ENCODE measurements around the gene LRCH2. TPM values are rescaled to one million over a fixed set of nuclear protein-coding genes. Genes with fewer than 3 reads are reported as not detected.

LRCH2 gene
- total and polyA plus RNA-seq, 9 of the 15 experiments (the other 6 are each of a cell fraction or from before 2014, with no cell fraction given): 1.4 to 7.2 (median 2.9) TPM

- no peak overlapping the region for H2AFZ ChIP-seq (ENCODE audit: low read depth, low read length)
- DNase-seq (ENCODE audit: extremely low read depth in 1 of 4, low spot score in 3 of 4) (no peak), FAIRE-seq (no peak), ATAC-seq (no peak)
- in situ Hi-C loops (cut with MboI) (no loop called here), intact Hi-C loops (cut with micrococcal nuclease) (no loop called here)
- no peaks in the 10 kb centered on the region for H3K9me3 ChIP-seq (replicated peaks; ENCODE audit: control insufficient read depth, insufficient read depth, low read depth, low read length)
- no peak overlapping the region for H3K9ac ChIP-seq (ENCODE audit: insufficient read depth in 1 of 2, low read depth in 2 of 2, low read length in 2 of 2)
- 37% methylated on average over 35 of the region's 64 CpGs for WGBS (ENCODE audit: insufficient coverage, low coverage, missing lambda C conversion rate)
- ChIA-PET POLR2A (no interaction called here), CTCF (ENCODE audit: low intra/inter-chr PET ratio) (no interaction called here)
- H3K36me3 ChIP-seq (ENCODE audit: control insufficient read depth, insufficient read depth, low read length): no peaks in the 10 kb centered on the region
- H3K4me3 ChIP-seq: no peak overlapping the region
- no peak overlapping the region for H3K4me2 ChIP-seq (ENCODE audit: insufficient read depth, low read length)
- H3K79me2 ChIP-seq (ENCODE audit: control insufficient read depth, insufficient read depth, low read length): no peaks in the 10 kb centered on the region
- TF ChIP-seq CLOCK (CRISPR knock-in tag; IDR thresholded peaks at IDR 0.05; ENCODE audit: borderline replicate concordance): no peak
- no peak for TF ChIP-seq JUN (IDR thresholded peaks at IDR 0.05; ENCODE audit: borderline replicate concordance, low read depth, low read length)
- no peak for TF ChIP-seq JUN (CRISPR knock-in tag; IDR thresholded peaks at IDR 0.05; ENCODE audit: borderline replicate concordance)
- TF ChIP-seq MEIS2 (IDR thresholded peaks at IDR 0.05; ENCODE audit: partially characterized antibody): no peak
- no peak for TF ChIP-seq HDAC6 (IDR thresholded peaks at IDR 0.05; ENCODE audit: low read depth, low read length)
- no peak for TF ChIP-seq PHB2 (IDR thresholded peaks at IDR 0.05; ENCODE audit: low read depth)
- no peak for TF ChIP-seq ZNF444 (CRISPR knock-in tag; IDR thresholded peaks at IDR 0.05)
- no peak for TF ChIP-seq PCBP2 (IDR thresholded peaks at IDR 0.05; ENCODE audit: low read depth, low read length, poor library complexity, severe bottlenecking)
- no peak for TF ChIP-seq ZNF75A (CRISPR knock-in tag; IDR thresholded peaks at IDR 0.05)
- TF ChIP-seq TCF7L2 (IDR thresholded peaks at IDR 0.05; ENCODE audit: low read depth, low read length): no peak
- TF ChIP-seq PTTG1 (tag; IDR thresholded peaks at IDR 0.05; ENCODE audit: low read depth): no peak
- TF ChIP-seq BRD9 (IDR thresholded peaks at IDR 0.05; ENCODE audit: low read depth, partially characterized antibody): no peak
- H3K27me3 ChIP-seq (ENCODE audit: control insufficient read depth in 2 of 2, insufficient read depth in 2 of 2, low read length in 2 of 2): no peaks in the 10 kb centered on the region
- H3K4me1 ChIP-seq (replicated peaks in 1 of 2; ENCODE audit: control insufficient read depth in 2 of 2, insufficient read depth in 2 of 2, low read length in 2 of 2): no peaks in the 10 kb centered on the region
- no peaks in the 10 kb centered on the region for H3K9me1 ChIP-seq (ENCODE audit: control insufficient read depth, insufficient read depth, low read length)
- no peak overlapping the region for H3K27ac ChIP-seq (ENCODE audit: extremely low read depth, low read depth, low read length)
- no peaks in the 10 kb centered on the region for H4K20me1 ChIP-seq (replicated peaks; ENCODE audit: control insufficient read depth, insufficient read depth, low read length)
- BruUV-seq (replicated peaks): no TSS peak
Observed at GRCh38 chrX:115191490-115192243, 42.2 kb downstream of the LRCH2 start.

Data from K562 (cell line).